ENCODE measurements around the gene RAB42. TPM values are rescaled to one million over a fixed set of nuclear protein-coding genes. Genes with fewer than 3 reads are reported as not detected.

Gene RAB42
- total and polyA plus RNA-seq, 9 of the 15 experiments (the other 6 are each of a cell fraction or from before 2014, with no cell fraction given), result 0.07 to 0.14 (median 0.12) TPM; not detected in 6

DNA sequence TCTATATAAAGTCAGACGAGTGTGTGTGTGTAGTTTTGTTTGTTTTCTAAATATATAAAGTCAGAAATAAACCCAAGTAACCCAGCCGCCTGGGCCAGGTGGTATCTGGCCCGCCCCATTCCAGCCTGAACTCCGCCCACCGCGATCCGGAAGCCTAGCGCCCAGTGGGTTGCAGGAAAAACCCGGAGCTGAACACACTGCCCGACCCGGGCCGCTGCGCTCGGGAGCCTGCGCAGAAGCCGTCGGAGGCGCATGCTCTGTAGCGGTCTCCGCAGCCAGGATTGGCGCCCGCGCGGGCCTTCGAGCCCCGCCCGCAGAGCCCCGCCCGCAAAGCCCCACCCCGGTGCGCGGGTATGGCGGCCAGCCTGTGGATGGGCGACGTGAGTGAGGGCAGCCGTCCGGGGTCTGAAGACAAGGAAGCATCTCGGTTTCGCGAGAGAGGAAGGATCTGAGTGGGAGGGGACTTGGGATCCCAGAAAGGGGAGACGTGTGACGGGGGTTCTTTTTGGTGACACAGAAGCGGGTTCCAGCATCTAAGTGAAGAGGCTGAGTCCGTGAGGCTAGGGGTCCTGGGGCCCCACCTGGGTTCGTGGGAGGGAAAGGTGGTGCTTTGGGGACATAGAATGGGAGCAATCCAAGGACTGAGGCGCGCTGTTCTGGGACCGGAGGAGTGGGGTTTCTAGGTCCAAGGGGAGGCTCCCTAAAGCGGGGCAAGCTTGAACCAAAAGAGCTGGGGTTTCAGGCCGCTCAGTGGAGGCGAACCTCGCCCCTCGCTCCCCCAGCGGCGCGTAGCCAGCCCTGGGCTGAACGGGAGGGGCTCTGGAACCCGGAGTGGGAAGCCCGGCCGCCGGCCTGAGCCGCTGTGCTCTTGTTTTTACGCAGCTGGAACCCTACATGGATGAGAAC is 39.1 kb upstream of the RAB42 start, which contains the start of gene TRNAU1AP (continued):
- TF ChIP-seq, protein P1, sequence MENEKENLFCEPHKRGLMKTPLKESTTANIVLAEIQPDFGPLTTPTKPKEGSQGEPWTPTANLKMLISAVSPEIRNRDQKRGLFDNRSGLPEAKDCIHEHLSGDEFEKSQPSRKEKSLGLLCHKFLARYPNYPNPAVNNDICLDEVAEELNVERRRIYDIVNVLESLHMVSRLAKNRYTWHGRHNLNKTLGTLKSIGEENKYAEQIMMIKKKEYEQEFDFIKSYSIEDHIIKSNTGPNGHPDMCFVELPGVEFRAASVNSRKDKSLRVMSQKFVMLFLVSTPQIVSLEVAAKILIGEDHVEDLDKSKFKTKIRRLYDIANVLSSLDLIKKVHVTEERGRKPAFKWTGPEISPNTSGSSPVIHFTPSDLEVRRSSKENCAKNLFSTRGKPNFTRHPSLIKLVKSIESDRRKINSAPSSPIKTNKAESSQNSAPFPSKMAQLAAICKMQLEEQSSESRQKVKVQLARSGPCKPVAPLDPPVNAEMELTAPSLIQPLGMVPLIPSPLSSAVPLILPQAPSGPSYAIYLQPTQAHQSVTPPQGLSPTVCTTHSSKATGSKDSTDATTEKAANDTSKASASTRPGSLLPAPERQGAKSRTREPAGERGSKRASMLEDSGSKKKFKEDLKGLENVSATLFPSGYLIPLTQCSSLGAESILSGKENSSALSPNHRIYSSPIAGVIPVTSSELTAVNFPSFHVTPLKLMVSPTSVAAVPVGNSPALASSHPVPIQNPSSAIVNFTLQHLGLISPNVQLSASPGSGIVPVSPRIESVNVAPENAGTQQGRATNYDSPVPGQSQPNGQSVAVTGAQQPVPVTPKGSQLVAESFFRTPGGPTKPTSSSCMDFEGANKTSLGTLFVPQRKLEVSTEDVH (IDR thresholded peaks at IDR 0.05; ENCODE audit: low read depth, partially characterized antibody), result peak; percentile 9
- TF ChIP-seq ZNF785 (CRISPR knock-in tag; IDR thresholded peaks at IDR 0.05) (no peak), VEZF1 (CRISPR knock-in tag; IDR thresholded peaks at IDR 0.05) (peak; percentile 100), ZNF217 (CRISPR knock-in tag; IDR thresholded peaks at IDR 0.05) (no peak), ZNF263 (CRISPR knock-in tag; IDR thresholded peaks at IDR 0.05; ENCODE audit: borderline replicate concordance) (peak; percentile 70; the same call in 1 of the 2 replicates), SMARCA4 (IDR thresholded peaks at IDR 0.05) (no peak; the same call in 1 of the 2 replicates)
